ENCODE measurements around the gene VSIR. TPM values are rescaled to one million over a fixed set of nuclear protein-coding genes. Genes with fewer than 3 reads are reported as not detected.

The VSIR gene
- total and polyA plus RNA-seq, 4 donors, result 32.3 to 244 (median 84.5) TPM

GRCh38 chr10:71783917-71784678 lies 10.8 kb upstream of the VSIR start:
- ATAC-seq (ENCODE audit: insufficient read depth, low FRiP score), result no peak
- Histone ChIP-seq H3K9ac (ENCODE audit: insufficient read depth in 1 of 2, low read length in 2 of 2) (no peak overlapping the region), H3K4me3 (no peak overlapping the region), H3K4me1 (ENCODE audit: control insufficient read depth in 5 of 5, insufficient read depth in 5 of 5, low read length in 5 of 5) (peaks cover 0 to 7% (median 0%) of the 10 kb centered on the region in 5 donors), H3K36me3 (ENCODE audit: control insufficient read depth in 4 of 4, insufficient read depth in 4 of 4, low read length in 4 of 4) (no peaks in the 10 kb centered on the region), H3K27me3 (ENCODE audit: control insufficient read depth in 3 of 3, insufficient read depth in 3 of 3, low read length in 2 of 3) (no peaks in the 10 kb centered on the region), H3K27ac (ENCODE audit: low read depth in 1 of 2, low read length in 1 of 2) (no peak overlapping the region), H3K9me3 (ENCODE audit: control insufficient read depth in 4 of 4, insufficient read depth in 3 of 4, low read length in 3 of 4) (no peaks in the 10 kb centered on the region)
- DNase-seq, result no peak
- TF ChIP-seq CTCF (IDR thresholded peaks at IDR 0.05; ENCODE audit: control extremely low read depth, extremely low read depth), result no peak
- 83 to 88% methylated on average over 17 of the region's 17 CpGs for WGBS, 2 donors

- Histone ChIP-seq H3K4me3 (no peak overlapping the region), H3K27me3 (ENCODE audit: control insufficient read depth in 3 of 3, insufficient read depth in 3 of 3, low read length in 2 of 3) (no peaks in the 10 kb centered on the region), H3K4me1 (ENCODE audit: control insufficient read depth in 5 of 5, insufficient read depth in 5 of 5, low read length in 5 of 5) (peaks cover 0 to 7% (median 0%) of the 10 kb centered on the region in 5 donors), H3K27ac (ENCODE audit: low read depth in 1 of 2, low read length in 1 of 2) (no peak overlapping the region), H3K36me3 (ENCODE audit: control insufficient read depth in 4 of 4, insufficient read depth in 4 of 4, low read length in 4 of 4) (no peaks in the 10 kb centered on the region), H3K9me3 (ENCODE audit: control insufficient read depth in 4 of 4, insufficient read depth in 3 of 4, low read length in 3 of 4) (no peaks in the 10 kb centered on the region), H3K9ac (ENCODE audit: insufficient read depth in 1 of 2, low read length in 2 of 2) (no peak overlapping the region)
- no peak for TF ChIP-seq CTCF (IDR thresholded peaks at IDR 0.05; ENCODE audit: control extremely low read depth, extremely low read depth)
- DNase-seq (no peak), ATAC-seq (ENCODE audit: insufficient read depth, low FRiP score) (no peak)
- WGBS, 2 donors, result 15 to 27% methylated on average over 6 to 7 of the region's 7 CpGs
These were observed 9.7 kb upstream of the VSIR start for GRCh38 chr10:71782917-71783490.

GRCh38 chr10:71782221-71782916 lies 9.0 kb upstream of the VSIR start:
- Histone ChIP-seq H3K4me3 (no peak overlapping the region), H3K27me3 (ENCODE audit: control insufficient read depth in 3 of 3, insufficient read depth in 3 of 3, low read length in 2 of 3) (no peaks in the 10 kb centered on the region), H3K27ac (ENCODE audit: low read depth in 1 of 2, low read length in 1 of 2) (no peak overlapping the region), H3K4me1 (ENCODE audit: control insufficient read depth in 5 of 5, insufficient read depth in 5 of 5, low read length in 5 of 5) (peaks cover 0 to 7% (median 0%) of the 10 kb centered on the region in 5 donors), H3K9me3 (ENCODE audit: control insufficient read depth in 4 of 4, insufficient read depth in 3 of 4, low read length in 3 of 4) (no peaks in the 10 kb centered on the region), H3K36me3 (ENCODE audit: control insufficient read depth in 4 of 4, insufficient read depth in 4 of 4, low read length in 4 of 4) (no peaks in the 10 kb centered on the region), H3K9ac (ENCODE audit: insufficient read depth in 1 of 2, low read length in 2 of 2) (no peak overlapping the region)
- WGBS, 2 donors, result 73 to 80% methylated on average over 6 of the region's 6 CpGs
- no peak for TF ChIP-seq CTCF (IDR thresholded peaks at IDR 0.05; ENCODE audit: control extremely low read depth, extremely low read depth)
- ATAC-seq (ENCODE audit: insufficient read depth, low FRiP score), result no peak
- DNase-seq, result no peak
